Dermis microvascular lymphatic vessel endothelial cell (primary cell): Measurements from ENCODE around the gene UGT2B7. TPM values are rescaled to one million over a fixed set of nuclear protein-coding genes. Genes with fewer than 3 reads are reported as not detected.

Source experiments
- DNase-seq, 2 donors: peaks; one replicate each; pipeline versions ENCODE4 v3.0.0 to v3.0.0-alpha.2; 2010; ENCODE audit warnings: low read depth in 2 of 2
- total RNA-seq: library from RNA; depleted of rRNA; stranded (reverse); fragments of >200 nt; gene quantifications from 2 replicates; pipeline ENCODE4 v1.2.1, GENCODE V29; 2014

UGT2B7 gene
- total RNA-seq, 1 donor from 2014 or later, result not detected

DNA sequence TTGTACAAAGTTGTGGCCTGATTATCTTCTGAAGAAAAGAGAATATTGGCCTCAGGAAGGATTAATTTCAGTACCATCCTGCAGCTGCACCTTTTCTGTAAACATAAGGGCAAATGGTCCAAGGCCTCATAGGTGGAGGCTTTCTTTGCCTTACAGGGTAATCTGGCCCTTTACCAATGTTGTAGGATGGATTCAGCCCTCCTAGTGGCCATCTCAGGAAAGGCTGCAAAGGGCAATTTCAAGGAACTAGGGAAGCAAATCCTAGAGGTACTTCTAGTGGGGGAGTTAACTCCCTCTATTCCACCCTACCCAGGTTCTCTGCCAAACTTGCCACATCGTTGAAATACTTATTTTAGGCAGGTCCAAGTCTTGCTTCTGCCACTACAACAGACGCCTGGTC is 60.6 kb downstream of the UGT2B7 start:
- DNase-seq, result no peak

Other genes starting within 250 kb of the UGT2B7 start
- gene UGT2A3, start 144.7 kb upstream of the UGT2B7 start, total RNA-seq, result not detected in 2 replicates
- gene UGT2B11, start 118.3 kb downstream of the UGT2B7 start, total RNA-seq, result not detected in 2 replicates
- gene UGT2B28, start 184.0 kb downstream of the UGT2B7 start, total RNA-seq, result not detected in 2 replicates